SK-N-SH (cell line): ENCODE measurements around the gene CES1. TPM values are rescaled to one million over a fixed set of nuclear protein-coding genes. Genes with fewer than 3 reads are reported as not detected.
"Not testable (repeated sequence)": the region's sequence is repeated elsewhere in the genome, so short reads cannot be mapped to it uniquely, and the experiment has no call there.

Source experiments
- CTCF ChIA-PET: fragments of 300-600, 350-600 bp; formaldehyde crosslinking; extraction: SDS; loops from one replicate; lab custom pipeline; 2021; lab: Yijun Ruan, JAX
- POLR2A ChIA-PET: fragments of 350-600 bp; sonication (Branson Sonifier 250); formaldehyde crosslinking; extraction: SDS; loops from one replicate; lab custom pipeline; 2020; ENCODE audit warnings: antibody characterized with exemption, inconsistent platforms; lab: Yijun Ruan, JAX
- DNase-seq: peaks from one replicate; pipeline ENCODE4 v3.0.0; 2012
- H2AFZ ChIP-seq: fragments of 200-600 bp; sonication (generic); 2 replicates; pipeline ENCODE4 v1.8.1; 2016; ENCODE audit warnings: antibody characterized with exemption, mild to moderate bottlenecking, low read depth
- H3F3A ChIP-seq: fragments of 200-600 bp; sonication (generic); replicated peaks from 2 replicates; pipeline ENCODE3; 2016; ENCODE audit warnings: antibody characterized with exemption, mild to moderate bottlenecking; ENCODE audit not compliant: insufficient read depth
- H3K27ac ChIP-seq, 2 experiments: fragments of 200-500 bp in 1 of 2; fragments of 200-600 bp in 1 of 2; sonication (Bioruptor generic) in 1 of 2; sonication (generic), shearing (Covaris generic) in 1 of 2; 2 replicates each; pipeline versions ENCODE4 v1.5.1 to v1.6.1; 2014 to 2016; ENCODE audit warnings: low read depth in 2 of 2, inconsistent platforms in 1 of 2, low read length in 1 of 2, mild to moderate bottlenecking in 1 of 2, mixed read lengths in 1 of 2
- H3K27me3 ChIP-seq: fragments of 200-600 bp; sonication (generic), shearing (Covaris generic); 2 replicates; pipeline ENCODE4 v1.6.1; 2016; ENCODE audit warnings: mixed run types; ENCODE audit not compliant: insufficient read depth
- H3K36me3 ChIP-seq, 2 experiments: fragments of 200-500 bp in 1 of 2; fragments of 200-600 bp in 1 of 2; sonication (Bioruptor generic) in 1 of 2; sonication (generic) in 1 of 2; replicated peaks in 1 of 2; 2 replicates each; pipeline versions ENCODE3 to v1.5.1; 2014 to 2016; ENCODE audit warnings: low read length in 1 of 2, mild to moderate bottlenecking in 1 of 2; ENCODE audit not compliant: insufficient read depth in 2 of 2, control insufficient read depth in 1 of 2
- H3K4me1 ChIP-seq, 2 experiments: fragments of 200-500 bp in 1 of 2; fragments of 200-600 bp in 1 of 2; sonication (Bioruptor generic) in 1 of 2; sonication (generic), shearing (Covaris generic) in 1 of 2; 2 replicates each; pipeline versions ENCODE4 v1.5.1 to v1.6.1; 2014 to 2016; ENCODE audit warnings: low read depth in 1 of 2, low read length in 1 of 2, mixed run types in 1 of 2; ENCODE audit not compliant: insufficient read depth in 2 of 2, control insufficient read depth in 1 of 2
- H3K4me2 ChIP-seq: fragments of 200-600 bp; sonication (generic), shearing (Covaris generic); 2 replicates; pipeline ENCODE4 v1.6.1; 2017; ENCODE audit warnings: mixed run types
- H3K4me3 ChIP-seq, 2 experiments: fragments of 200-500 bp in 1 of 2; fragments of 200-600 bp in 1 of 2; sonication (Bioruptor generic) in 1 of 2; sonication (generic), shearing (Covaris generic) in 1 of 2; 2 replicates each; pipeline versions ENCODE4 v1.5.1 to v1.8.1; 2014 to 2016; ENCODE audit warnings: low read depth in 2 of 2, inconsistent platforms in 1 of 2, low read length in 1 of 2, mild to moderate bottlenecking in 1 of 2, mixed read lengths in 1 of 2, moderate library complexity in 1 of 2
- H3K79me2 ChIP-seq: fragments of 200-600 bp; sonication (generic); 2 replicates; pipeline ENCODE4 v1.8.1; 2017; ENCODE audit warnings: mild to moderate bottlenecking; ENCODE audit not compliant: insufficient read depth
- H3K9ac ChIP-seq: fragments of 200-600 bp; sonication (generic); 2 replicates; pipeline ENCODE4 v1.6.1; 2017; ENCODE audit warnings: mixed run types
- H3K9me2 ChIP-seq: fragments of 200-600 bp; sonication (generic); 2 replicates; pipeline ENCODE4 v1.6.1; 2017; ENCODE audit warnings: mixed run types
- H3K9me3 ChIP-seq: fragments of 200-600 bp; sonication (generic); 2 replicates; pipeline ENCODE4 v1.6.1; 2017; ENCODE audit warnings: mixed run types, mild to moderate bottlenecking, moderate library complexity
- H4K20me1 ChIP-seq: fragments of 200-600 bp; sonication (generic); 2 replicates; pipeline ENCODE4 v1.6.1; 2017; ENCODE audit warnings: mild to moderate bottlenecking, mixed run types; ENCODE audit not compliant: insufficient read depth
- CHD2 ChIP-seq: fragments of 150-350 bp; IDR thresholded peaks from 2 replicates; pipeline ENCODE4 v1.6.1; 2018; ENCODE audit warnings: low read length; ENCODE audit not compliant: partially characterized antibody
- EP300 ChIP-seq, 2 experiments: IDR thresholded peaks; 2 replicates each; pipeline versions ENCODE4 v1.4.0 to v1.6.1; 2012; ENCODE audit warnings: borderline replicate concordance in 1 of 2, low read depth in 1 of 2, low read length in 1 of 2
- FOSL2 ChIP-seq: IDR thresholded peaks from 2 replicates; pipeline ENCODE4 v1.4.0; 2012; ENCODE audit warnings: low read depth, mild to moderate bottlenecking, moderate library complexity, borderline replicate concordance
- FOXJ3 ChIP-seq: sonication (generic); formaldehyde crosslinking; IDR thresholded peaks from 2 replicates; pipeline ENCODE4 v1.5.1; 2020; ENCODE audit warnings: mild to moderate bottlenecking, missing genetic modification reagents
- FOXM1 ChIP-seq: IDR thresholded peaks from 2 replicates; pipeline ENCODE4 v1.4.0; 2012; ENCODE audit warnings: low read depth, mild to moderate bottlenecking
- GABPA ChIP-seq: IDR thresholded peaks from 2 replicates; pipeline ENCODE4 v1.4.0; 2012; ENCODE audit warnings: low read depth, mild to moderate bottlenecking
- IRF3 ChIP-seq: fragments of 150-350 bp; IDR thresholded peaks from 2 replicates; pipeline ENCODE4 v1.6.1; 2016; ENCODE audit warnings: mild to moderate bottlenecking, low read depth, low read length
- JUND ChIP-seq: IDR thresholded peaks from 2 replicates; pipeline ENCODE4 v1.4.0; 2012
- MEF2A ChIP-seq: IDR thresholded peaks from 2 replicates; pipeline ENCODE4 v1.4.0; 2012; ENCODE audit warnings: low read depth, borderline replicate concordance
- MXI1 ChIP-seq: IDR thresholded peaks from 2 replicates; pipeline ENCODE4 v1.6.1; 2012; ENCODE audit warnings: mild to moderate bottlenecking, low read depth, low read length, improper control_type of control experiment
- NFIC ChIP-seq: IDR thresholded peaks from 2 replicates; pipeline ENCODE4 v1.4.0; 2012; ENCODE audit warnings: borderline replicate concordance
- NRF1 ChIP-seq: IDR thresholded peaks from 2 replicates; pipeline ENCODE4 v1.6.1; 2012; ENCODE audit warnings: low read depth, mild to moderate bottlenecking, low read length
- PBX3 ChIP-seq: IDR thresholded peaks from 2 replicates; pipeline ENCODE4; 2012
- POLR2AphosphoS5 ChIP-seq: IDR thresholded peaks from 2 replicates; pipeline ENCODE4 v1.6.1; 2012; ENCODE audit warnings: low read depth, low read length
- RCOR1 ChIP-seq: fragments of 150-350 bp; IDR thresholded peaks from 2 replicates; pipeline ENCODE4 v1.6.1; 2017; ENCODE audit warnings: antibody characterized with exemption, low read length
- RFX5 ChIP-seq: IDR thresholded peaks from 2 replicates; pipeline ENCODE4 v1.6.1; 2012; ENCODE audit warnings: mild to moderate bottlenecking, improper control_type of control experiment, low read length
- TCF12 ChIP-seq: IDR thresholded peaks from 2 replicates; pipeline ENCODE4 v1.4.0; 2012
- USF1 ChIP-seq: IDR thresholded peaks from 2 replicates; pipeline ENCODE4 v1.4.0; 2012; ENCODE audit warnings: low read depth, borderline replicate concordance
- USF2 ChIP-seq: fragments of 150-350 bp; IDR thresholded peaks from 2 replicates; pipeline ENCODE4 v1.6.1; 2017; ENCODE audit warnings: antibody characterized with exemption, low read length, low read depth, borderline replicate concordance
- ZBTB33 ChIP-seq: IDR thresholded peaks from 2 replicates; pipeline ENCODE4 v1.4.0; 2012; ENCODE audit warnings: low read depth, borderline replicate concordance
- WGBS: methylation state at CpG from one replicate; pipeline ENCODE4 v1.1.6; 2017; ENCODE audit warnings: low lambda C conversion rate; 5-methylcytosine and 5-hydroxymethylcytosine counted together
- polyA plus RNA-seq, 3 experiments: library from polyadenylated mRNA; depleted of rRNA; stranded (reverse); fragments of >200 nt; gene quantifications; 2 replicates each; pipeline ENCODE4 v1.2.3, GENCODE V29; 2012

The CES1 gene
- polyA plus RNA-seq, 1 of the 3 experiments (the other 2 are of a cell fraction), result not detected

- TF ChIP-seq FOXJ3 (CRISPR knock-in tag) (no peak), NFIC (no peak), USF1 (no peak), ZBTB33 (no peak), JUND (no peak), TCF12 (no peak)
Measured at GRCh38 chr16:55868137-55868536, 35.2 kb upstream of the CES1 start (continued).

- no peaks in the 10 kb centered on the region for H3K27me3 ChIP-seq
- CTCF ChIA-PET, result interaction anchor here (0.8 to 2.5 kb wide), 6 partner anchors 16 to 397 kb away, joined by 3 to 6 read pairs (median 4); no protein-coding TSS in a partner anchor
- POLR2A ChIA-PET, result no interaction called here
Measured at GRCh38 chr16:55861288-55861687, 28.4 kb upstream of the CES1 start.

GRCh38 chr16:55857650-55858049 lies 24.8 kb upstream of the CES1 start:
- H3K27me3 ChIP-seq, H3F3A ChIP-seq, DNase-seq, H3K4me3 ChIP-seq, H3K4me1 ChIP-seq, H3K27ac ChIP-seq, H3K36me3 ChIP-seq, H3K9ac ChIP-seq, H3K9me3 ChIP-seq, H4K20me1 ChIP-seq, H3K9me2 ChIP-seq, POLR2A ChIA-PET, H3K4me2 ChIP-seq, H3K79me2 ChIP-seq, H2AFZ ChIP-seq: not testable (repeated sequence)
- CTCF ChIA-PET, result interaction anchor here (2.3 to 4.5 kb wide), 3 partner anchors 12 to 392 kb away, joined by 6 to 18 read pairs (median 12); no protein-coding TSS in a partner anchor
- 8% methylated on average over 1 of the region's 1 CpG for WGBS

More at GRCh38 chr16:55861288-55861687, 28.4 kb upstream of the CES1 start:
- no peaks in the 10 kb centered on the region for H3K9me2 ChIP-seq
- H3K9me3 ChIP-seq, result no peaks in the 10 kb centered on the region
- no peak overlapping the region for H3K4me2 ChIP-seq
- H4K20me1 ChIP-seq, result no peaks in the 10 kb centered on the region
- H2AFZ ChIP-seq, result no peak overlapping the region
- no peak for TF ChIP-seq EP300 (IDR thresholded peaks at IDR 0.05; ENCODE audit: borderline replicate concordance in 1 of 2, low read depth in 1 of 2, low read length in 1 of 2)
- no peak for TF ChIP-seq FOXM1
- TF ChIP-seq POLR2AphosphoS5, result no peak
- no peak for TF ChIP-seq RCOR1
- TF ChIP-seq PBX3, result no peak
- TF ChIP-seq NRF1, result no peak
- TF ChIP-seq MXI1, result no peak
- no peak for TF ChIP-seq RFX5
- TF ChIP-seq MEF2A, result no peak
- TF ChIP-seq FOSL2, result no peak
- no peak for TF ChIP-seq TCF12
- TF ChIP-seq IRF3, result no peak
- TF ChIP-seq USF2, result no peak
- no peak for TF ChIP-seq GABPA
- no peak for TF ChIP-seq CHD2
- H3K4me1 ChIP-seq, result peaks cover 0 to 2% of the 10 kb centered on the region in 2 experiments; a peak in 1 of 4 replicates
- DNase-seq, result no peak
- H3K79me2 ChIP-seq, result no peaks in the 10 kb centered on the region
- H3K9ac ChIP-seq, result no peak overlapping the region
- 16% methylated on average over 4 of the region's 4 CpGs for WGBS
- H3K36me3 ChIP-seq, result no peaks in the 10 kb centered on the region
- no peak overlapping the region for H3K27ac ChIP-seq
- H3F3A ChIP-seq, result no peaks in the 10 kb centered on the region
- H3K4me3 ChIP-seq, result no peak overlapping the region
